ENCODE data around the gene POTEG. TPM values are rescaled to one million over a fixed set of nuclear protein-coding genes. Genes with fewer than 3 reads are reported as not detected.
"Not testable (repeated sequence)": the region's sequence is repeated elsewhere in the genome, so short reads cannot be mapped to it uniquely, and the experiment has no call there.

The POTEG gene
- total RNA-seq: not detected

GRCh38 chr14:19434241-19434640 lies at the start of gene POTEG:
POTEG (minus strand) TSS chr14:19434341; CDS start chr14:19434289, 52 bp downstream.
- not testable (repeated sequence) for DNase-seq (ENCODE audit: low read depth in 2 of 3, low spot score in 2 of 3)

GRCh38 chr14:19482093-19482492 lies 48.0 kb upstream of the POTEG start:
- DNase-seq (ENCODE audit: low read depth in 2 of 3, low spot score in 2 of 3): not testable (repeated sequence)

GRCh38 chr14:19481421-19481820 lies 47.3 kb upstream of the POTEG start:
- DNase-seq (ENCODE audit: low read depth in 2 of 3, low spot score in 2 of 3): not testable (repeated sequence)

- DNase-seq (ENCODE audit: low read depth in 2 of 3, low spot score in 2 of 3): not testable (repeated sequence)
These were observed 46.4 kb upstream of the POTEG start for GRCh38 chr14:19480491-19480890.

GRCh38 chr14:19445761-19446160 lies 11.6 kb upstream of the POTEG start:
- not testable (repeated sequence) for DNase-seq (ENCODE audit: low read depth in 2 of 3, low spot score in 2 of 3)

- DNase-seq (ENCODE audit: low read depth in 2 of 3, low spot score in 2 of 3): not testable (repeated sequence)
These were observed 5.7 kb upstream of the POTEG start for GRCh38 chr14:19439826-19440225.

- DNase-seq (ENCODE audit: low read depth in 2 of 3, low spot score in 2 of 3): not testable (repeated sequence)
These were observed 5.1 kb upstream of the POTEG start for GRCh38 chr14:19439219-19439618.

- not testable (repeated sequence) for DNase-seq (ENCODE audit: low read depth in 2 of 3, low spot score in 2 of 3)
These were observed 2.9 kb upstream of the POTEG start for GRCh38 chr14:19437126-19437443.

GRCh38 chr14:19436311-19437125 lies 2.4 kb upstream of the POTEG start:
- not testable (repeated sequence) for DNase-seq (ENCODE audit: low read depth in 2 of 3, low spot score in 2 of 3)

GRCh38 chr14:19435852-19436251 lies 1.7 kb upstream of the POTEG start:
- DNase-seq (ENCODE audit: low read depth in 2 of 3, low spot score in 2 of 3): not testable (repeated sequence)

- not testable (repeated sequence) for DNase-seq (ENCODE audit: low read depth in 2 of 3, low spot score in 2 of 3)
These were observed 750 bp upstream of the POTEG start for GRCh38 chr14:19434891-19435290.

- not testable (repeated sequence) for DNase-seq (ENCODE audit: low read depth in 2 of 3, low spot score in 2 of 3)
These were observed 376 bp downstream of the POTEG start for GRCh38 chr14:19433765-19434164.

GRCh38 chr14:19408519-19408918 lies 25.6 kb downstream of the POTEG start:
- DNase-seq (ENCODE audit: low read depth in 2 of 3, low spot score in 2 of 3): not testable (repeated sequence)

GRCh38 chr14:19402097-19402496 lies 32.0 kb downstream of the POTEG start:
- not testable (repeated sequence) for DNase-seq (ENCODE audit: low read depth in 2 of 3, low spot score in 2 of 3)

- DNase-seq (ENCODE audit: low read depth in 2 of 3, low spot score in 2 of 3): not testable (repeated sequence)
These were observed 39.4 kb downstream of the POTEG start for GRCh38 chr14:19394727-19395126.

GRCh38 chr14:19390230-19390629 lies 43.9 kb downstream of the POTEG start:
- not testable (repeated sequence) for DNase-seq (ENCODE audit: low read depth in 2 of 3, low spot score in 2 of 3)

GRCh38 chr14:19388741-19389140 lies 45.4 kb downstream of the POTEG start:
- DNase-seq (ENCODE audit: low read depth in 2 of 3, low spot score in 2 of 3): not testable (repeated sequence)

GRCh38 chr14:19386996-19387395 lies 47.1 kb downstream of the POTEG start:
- DNase-seq (ENCODE audit: low read depth in 2 of 3, low spot score in 2 of 3): not testable (repeated sequence)

GRCh38 chr14:19386309-19386708 lies 47.8 kb downstream of the POTEG start:
- not testable (repeated sequence) for DNase-seq (ENCODE audit: low read depth in 2 of 3, low spot score in 2 of 3)

GRCh38 chr14:19384088-19384781 lies 49.9 kb downstream of the POTEG start:
- not testable (repeated sequence) for DNase-seq (ENCODE audit: low read depth in 2 of 3, low spot score in 2 of 3)

GRCh38 chr14:19383008-19383584 lies 51.0 kb downstream of the POTEG start:
- DNase-seq (ENCODE audit: low read depth in 2 of 3, low spot score in 2 of 3): not testable (repeated sequence)
